ENCODE measurements around the gene GAGE13.
"Not testable (repeated sequence)": the region's sequence is repeated elsewhere in the genome, so short reads cannot be mapped to it uniquely, and the experiment has no call there.

Gene GAGE13

GRCh38 chrX:49331841-49332240 is 459 bp downstream of the GAGE13 start:
- not testable (repeated sequence) for DNase-seq

- not testable (repeated sequence) for DNase-seq
Measured at GRCh38 chrX:49341449-49341848, 10.1 kb downstream of the GAGE13 start.

GRCh38 chrX:49344496-49345175 is 13.3 kb downstream of the GAGE13 start:
- DNase-seq = not testable (repeated sequence)

GRCh38 chrX:49345402-49345801 is 14.0 kb downstream of the GAGE13 start:
- not testable (repeated sequence) for DNase-seq

- not testable (repeated sequence) for DNase-seq
Measured at GRCh38 chrX:49346150-49346549, 14.8 kb downstream of the GAGE13 start.
